Heart right ventricle (tissue), 16 donors: ENCODE results near the gene MYORG. TPM values are rescaled to one million over a fixed set of nuclear protein-coding genes. Genes with fewer than 3 reads are reported as not detected.

Experiments used
- ATAC-seq, 8 donors: fragments of 200-7000 bp; cut with Tn5 transposase; one replicate each; pipeline ENCODE4 v1.9.1; 2020; ENCODE audit warnings: mild to moderate bottlenecking in 8 of 8, moderate library complexity in 8 of 8, moderate number of reproducible peaks in 1 of 8
- DNase-seq, 2 donors: peaks; one replicate each; pipeline ENCODE4 v3.0.0-alpha.2; 2020
- H3K27ac ChIP-seq, 10 donors: fragments of 200-600 bp; sonication (generic) in 2 of 10; one replicate each; pipeline versions ENCODE4 v1.5.0 to v1.8.0; 2020 to 2022; ENCODE audit warnings: mild to moderate bottlenecking in 3 of 10
- H3K27me3 ChIP-seq, 7 donors: fragments of 200-600 bp; one replicate each; pipeline ENCODE4 v1.8.0; 2021 to 2022; ENCODE audit warnings: mild to moderate bottlenecking in 2 of 7
- H3K36me3 ChIP-seq, 9 donors: fragments of 200-600 bp; sonication (generic) in 1 of 9; one replicate each; pipeline versions ENCODE4 v1.5.0 to v1.8.0; 2020 to 2022; ENCODE audit warnings: mild to moderate bottlenecking in 2 of 9
- H3K4me1 ChIP-seq, 9 donors: fragments of 200-600 bp; sonication (generic) in 1 of 9; one replicate each; pipeline versions ENCODE4 v1.5.0 to v1.8.0; 2020 to 2022; ENCODE audit warnings: mild to moderate bottlenecking in 4 of 9
- H3K4me3 ChIP-seq, 10 donors: fragments of 200-600 bp; sonication (generic) in 2 of 10; one replicate each; pipeline versions ENCODE4 v1.5.0 to v1.8.0; 2020 to 2022; ENCODE audit warnings: mild to moderate bottlenecking in 7 of 10, moderate library complexity in 2 of 10
- H3K9me3 ChIP-seq, 11 donors: fragments of 200-600 bp in 10 of 11; sonication (generic) in 2 of 11; one replicate each; pipeline versions ENCODE4 v1.5.0 to v1.8.0; 2013 to 2022; ENCODE audit warnings: mild to moderate bottlenecking in 2 of 11, control low read depth in 1 of 11, moderate library complexity in 1 of 11
- CTCF ChIP-seq, 9 donors: fragments of 200-600 bp; sonication (generic) in 2 of 9; IDR thresholded peaks; one replicate each; pipeline versions ENCODE4 v1.5.0 to v1.8.0; 2021 to 2022; ENCODE audit warnings: antibody characterized with exemption in 9 of 9, mild to moderate bottlenecking in 5 of 9, moderate library complexity in 1 of 9
- WGBS, 2 donors: extraction: QIAGEN DNeasy Blood & Tissue Kit; methylation state at CpG; one replicate each; pipeline ENCODE4 v1.1.7; 2013; ENCODE audit warnings: inconsistent platforms in 1 of 2; 5-methylcytosine and 5-hydroxymethylcytosine counted together
- intact Hi-C, 10 donors: fragments of 100-400 bp; cut with DNase I; formaldehyde crosslinking; loops; one replicate each; pipeline versions ENCODE4 v1.11.1 to v1.14.2; 2022
- polyA plus RNA-seq, 2 donors: library from polyadenylated mRNA; stranded (reverse); fragments of 200-250 nt; gene quantifications; one replicate each; pipeline ENCODE4 v1.2.3, GENCODE V29; 2013
- total RNA-seq, 10 donors: library from RNA; stranded (reverse); fragmentation: NEBNext Ultra II Directional in 3 of 10; extraction: Animal tissue kit (Norgen Biotek cat#: 25700) in 3 of 10; gene quantifications; one replicate each; pipeline versions ENCODE4 v1.2.1 to v1.2.4, GENCODE V29; 2021 to 2023
- donor health status: Arrhythmogenic right ventricular cardiomyopathy.
- donor health status: ischemic (EF 13 %, LVEDD 7.1; RV severe dilation, severe dysfunction).
- donor health status: healthy with polysubstance abuse.
- donor health status: DM: no; HTN: yes; CAD: no.
- donor health status: DM: no; HTN: no; CAD: no.
- donor health status: ischemic (EF 25% LVEDD 6.9; RV normal size, moderate dysfunction).
- donor health status: ischemic (EF 25% LVEDD 5.7; RV mildly dilated, moderate dysfunction).
- donor health status: healthy.
- donor health status: DM: yes; HTN: yes; CAD: no.
- donor health status: Ischemic cardiomyopathy.
- donor health status: ischemic (EF 35%, LVEDD 5.7; RV mildly dilated, moderate dysfunction).
- donor health status: nonischemic (EF 11% LVEDD 7.7; RV severe dilation, severe dysfunction).
- donor health status: DM: yes; HTN: yes; CAD: no.
- donor health status: PGD.
- donor health status: ischemic (EF 29% LVEDD 5.4; RV normal size, mild dysfunction).
- donor health status: nonischemic (EF 23%, LVEDD 6.1; RV moderate dilation, normal function).

Gene MYORG
- total and polyA plus RNA-seq, 12 donors: 1.3 to 9.1 (median 6.3) TPM

- Histone ChIP-seq H3K27ac (no peak overlapping the region), H3K36me3 (peaks cover 0 to 27% (median 0%) of the 10 kb centered on the region in 9 donors), H3K27me3 (no peaks in the 10 kb centered on the region), H3K4me3 (no peak overlapping the region), H3K4me1 (peaks cover 0 to 10% (median 0%) of the 10 kb centered on the region in 9 donors), H3K9me3 (no peaks in the 10 kb centered on the region)
- intact Hi-C loops: loop anchor here in 1 of 10 donors (2.0 kb wide), 1 partner anchor 87 kb away; no protein-coding TSS in a partner anchor
- no peak for TF ChIP-seq CTCF (IDR thresholded peaks at IDR 0.05)
- ATAC-seq (peak in 2 of 8 donors; percentile 59 to 64), DNase-seq (peak; percentile 13 to 40)
- 17 to 28% methylated on average over 6 of the region's 6 CpGs for WGBS, 2 donors
These were observed 36.6 kb upstream of the MYORG start for GRCh38 chr9:34413231-34413852.

- WGBS, 2 donors: 42 to 50% methylated on average over 1 of the region's 1 CpG
- H3K27ac ChIP-seq: no peak overlapping the region
- intact Hi-C loops: loop anchor here in 1 of 10 donors (2.0 kb wide), 1 partner anchor 88 kb away; no protein-coding TSS in a partner anchor
- DNase-seq (no peak), ATAC-seq (no peak)
- no peak overlapping the region for H3K4me3 ChIP-seq
- H3K27me3 ChIP-seq: no peaks in the 10 kb centered on the region
- no peaks in the 10 kb centered on the region for H3K9me3 ChIP-seq
- no peak for TF ChIP-seq CTCF (IDR thresholded peaks at IDR 0.05)
- peaks cover 0 to 26% (median 0%) of the 10 kb centered on the region in 9 donors for H3K36me3 ChIP-seq
- peaks cover 0 to 10% (median 0%) of the 10 kb centered on the region in 9 donors for H3K4me1 ChIP-seq
These were observed 35.6 kb upstream of the MYORG start for GRCh38 chr9:34412336-34412735.

GRCh38 chr9:34409154-34409553, 32.5 kb upstream of the MYORG start:
- TF ChIP-seq CTCF (IDR thresholded peaks at IDR 0.05): no peak
- Histone ChIP-seq H3K4me1 (peaks cover 0 to 10% (median 0%) of the 10 kb centered on the region in 9 donors), H3K27ac (no peak overlapping the region), H3K9me3 (no peaks in the 10 kb centered on the region), H3K27me3 (no peaks in the 10 kb centered on the region), H3K36me3 (peaks cover 0 to 48% (median 4%) of the 10 kb centered on the region in 9 donors), H3K4me3 (no peak overlapping the region)
- DNase-seq: no peak
- 69 to 75% methylated on average over 2 of the region's 2 CpGs for WGBS, 2 donors
- no peak for ATAC-seq
- intact Hi-C loops: loop anchor here in 4 of 10 donors (5.0 to 10.0 kb wide), 5 partner anchors 86 to 783 kb away; no protein-coding TSS in a partner anchor

GRCh38 chr9:34408173-34408572, 31.5 kb upstream of the MYORG start:
- Histone ChIP-seq H3K4me3 (no peak overlapping the region), H3K27me3 (no peaks in the 10 kb centered on the region), H3K27ac (no peak overlapping the region), H3K4me1 (peaks cover 0 to 10% (median 0%) of the 10 kb centered on the region in 9 donors), H3K36me3 (peaks cover 0 to 58% (median 14%) of the 10 kb centered on the region in 9 donors), H3K9me3 (no peaks in the 10 kb centered on the region)
- no peak for TF ChIP-seq CTCF (IDR thresholded peaks at IDR 0.05)
- ATAC-seq (no peak), DNase-seq (no peak)
- intact Hi-C loops: loop anchor here in 4 of 10 donors (5.0 to 10.0 kb wide), 5 partner anchors 87 to 784 kb away; no protein-coding TSS in a partner anchor
- WGBS, 2 donors: 92 to 100% methylated on average over 1 of the region's 1 CpG
